Smooth muscle cell (in vitro differentiated cells): ENCODE measurements around the gene EPM2AIP1. TPM values are rescaled to one million over a fixed set of nuclear protein-coding genes. Genes with fewer than 3 reads are reported as not detected.

Experiments used
- DNase-seq: peaks from one replicate; lab custom pipeline; 2025; ENCODE audit not compliant: unreplicated experiment; lab: John Stamatoyannopoulos, UW
- H2AFZ ChIP-seq: fragments of 200-600 bp; sonication (generic); 2 replicates; pipeline ENCODE4 v1.6.0; 2016; ENCODE audit warnings: antibody characterized with exemption, low read depth, mild to moderate bottlenecking
- H3F3A ChIP-seq: fragments of 200-600 bp; sonication (generic); 2 replicates; pipeline ENCODE4 v1.6.0; 2017; ENCODE audit warnings: antibody characterized with exemption, low read depth
- H3K27ac ChIP-seq: fragments of 200-600 bp; sonication (generic); 2 replicates; pipeline ENCODE4 v1.5.1; 2016; ENCODE audit warnings: low read depth, mild to moderate bottlenecking
- H3K27me3 ChIP-seq: fragments of 200-600 bp; sonication (generic); 2 replicates; pipeline ENCODE4 v1.6.1; 2016; ENCODE audit warnings: low read depth, mild to moderate bottlenecking
- H3K36me3 ChIP-seq: fragments of 200-600 bp; sonication (generic); 2 replicates; pipeline ENCODE4 v1.5.1; 2016; ENCODE audit warnings: low read depth
- H3K4me1 ChIP-seq: fragments of 200-600 bp; sonication (generic); 2 replicates; pipeline ENCODE4 v1.5.1; 2016; ENCODE audit warnings: low read depth
- H3K4me2 ChIP-seq: fragments of 200-600 bp; sonication (generic); 2 replicates; pipeline ENCODE4 v1.6.0; 2016; ENCODE audit warnings: mild to moderate bottlenecking
- H3K4me3 ChIP-seq: fragments of 200-600 bp; sonication (generic); 2 replicates; pipeline ENCODE4 v1.5.1; 2016; ENCODE audit warnings: mild to moderate bottlenecking
- H3K79me2 ChIP-seq: fragments of 200-600 bp; sonication (generic); 2 replicates; pipeline ENCODE4 v1.6.0; 2016; ENCODE audit warnings: low read depth, mild to moderate bottlenecking
- H3K9ac ChIP-seq: fragments of 200-600 bp; sonication (generic); 2 replicates; pipeline ENCODE4 v1.6.0; 2016; ENCODE audit warnings: low read depth
- H3K9me3 ChIP-seq: fragments of 200-600 bp; sonication (generic); replicated peaks from 2 replicates; pipeline ENCODE4 v1.5.1; 2016; ENCODE audit warnings: low read depth
- H4K20me1 ChIP-seq: fragments of 200-600 bp; sonication (generic); 2 replicates; pipeline ENCODE4 v1.6.0; 2016; ENCODE audit warnings: low read depth
- CTCF ChIP-seq: fragments of 200-600 bp; sonication (generic); IDR thresholded peaks from 2 replicates; pipeline ENCODE4 v1.5.1; 2017; ENCODE audit warnings: borderline replicate concordance, mild to moderate bottlenecking, antibody characterized with exemption; ENCODE audit not compliant: insufficient read depth, poor library complexity, severe bottlenecking
- WGBS: methylation state at CpG from one replicate; pipeline ENCODE4 v1.1.7; 2016; ENCODE audit warnings: low lambda C conversion rate; 5-methylcytosine and 5-hydroxymethylcytosine counted together
- polyA plus RNA-seq: library from polyadenylated mRNA; unstranded; fragments of >200 nt; fragmentation: Nextera tagmentation; extraction: Ambion mirVana; gene quantifications from 2 replicates; pipeline ENCODE4 v1.2.1, GENCODE V29; 2016
- total RNA-seq: library from RNA; depleted of rRNA; stranded (reverse); fragments of >200 nt; gene quantifications from 2 replicates; pipeline ENCODE4 v1.2.3, GENCODE V29; 2014

The EPM2AIP1 gene
- total and polyA plus RNA-seq, 2 experiments from 2014 or later, result 6.5 to 18.6 TPM

- Histone ChIP-seq H3K9me3 (peaks cover 19% of the 10 kb centered on the region), H3F3A (no peaks in the 10 kb centered on the region), H3K4me3 (no peak overlapping the region), H4K20me1 (no peaks in the 10 kb centered on the region), H3K27ac (no peak overlapping the region), H2AFZ (no peak overlapping the region), H3K36me3 (peaks cover 48% of the 10 kb centered on the region), H3K4me1 (no peaks in the 10 kb centered on the region), H3K4me2 (no peak overlapping the region), H3K79me2 (no peaks in the 10 kb centered on the region), H3K9ac (no peak overlapping the region), H3K27me3 (no peaks in the 10 kb centered on the region)
- DNase-seq, result no peak
- no peak for TF ChIP-seq CTCF
- WGBS, result 100% methylated on average over 1 of the region's 1 CpG
Measured at GRCh38 chr3:37039161-37039846, 46.4 kb upstream of the EPM2AIP1 start.

GRCh38 chr3:37037352-37037751 lies 44.4 kb upstream of the EPM2AIP1 start:
- H3K27ac ChIP-seq, result no peak overlapping the region
- no peaks in the 10 kb centered on the region for H3K27me3 ChIP-seq
- H3K4me3 ChIP-seq, result no peak overlapping the region
- TF ChIP-seq CTCF, result no peak
- no peak overlapping the region for H3K4me2 ChIP-seq
- no peaks in the 10 kb centered on the region for H3F3A ChIP-seq
- H3K9ac ChIP-seq, result no peak overlapping the region
- H3K79me2 ChIP-seq, result no peaks in the 10 kb centered on the region
- no peaks in the 10 kb centered on the region for H3K4me1 ChIP-seq
- WGBS, result 98% methylated on average over 3 of the region's 3 CpGs
- H2AFZ ChIP-seq, result no peak overlapping the region
- H3K36me3 ChIP-seq, result peaks cover 53% of the 10 kb centered on the region
- no peaks in the 10 kb centered on the region for H4K20me1 ChIP-seq
- H3K9me3 ChIP-seq, result peaks cover 19% of the 10 kb centered on the region
- DNase-seq, result no peak

- Histone ChIP-seq H3K4me1 (no peaks in the 10 kb centered on the region), H3K9me3 (peaks cover 19% of the 10 kb centered on the region), H3K36me3 (peaks cover 28% of the 10 kb centered on the region)
Measured at GRCh38 chr3:37032961-37033360, 40.0 kb upstream of the EPM2AIP1 start.

More at GRCh38 chr3:37032961-37033360, 40.0 kb upstream of the EPM2AIP1 start:
- TF ChIP-seq CTCF, result no peak
- no peak overlapping the region for H3K9ac ChIP-seq
- WGBS, result 91% methylated on average over 10 of the region's 10 CpGs
- H2AFZ ChIP-seq, result no peak overlapping the region
- no peaks in the 10 kb centered on the region for H3F3A ChIP-seq
- no peak overlapping the region for H3K4me2 ChIP-seq
- no peaks in the 10 kb centered on the region for H3K27me3 ChIP-seq
- H3K27ac ChIP-seq, result no peak overlapping the region
- DNase-seq, result no peak
- H3K4me3 ChIP-seq, result no peak overlapping the region
- no peaks in the 10 kb centered on the region for H3K79me2 ChIP-seq
- no peaks in the 10 kb centered on the region for H4K20me1 ChIP-seq
